HG03457 (cell line): ENCODE results near the gene KCTD4.
"Not testable (repeated sequence)": the region's sequence is repeated elsewhere in the genome, so short reads cannot be mapped to it uniquely, and the experiment has no call there.

Experiments
- ATAC-seq: cut with Tn5 transposase; IDR thresholded peaks from one replicate; pipeline ENCODE4 v1.9.1; 2021; ENCODE audit warnings: moderate number of reproducible peaks; ENCODE audit not compliant: unreplicated experiment

KCTD4 gene

DNA sequence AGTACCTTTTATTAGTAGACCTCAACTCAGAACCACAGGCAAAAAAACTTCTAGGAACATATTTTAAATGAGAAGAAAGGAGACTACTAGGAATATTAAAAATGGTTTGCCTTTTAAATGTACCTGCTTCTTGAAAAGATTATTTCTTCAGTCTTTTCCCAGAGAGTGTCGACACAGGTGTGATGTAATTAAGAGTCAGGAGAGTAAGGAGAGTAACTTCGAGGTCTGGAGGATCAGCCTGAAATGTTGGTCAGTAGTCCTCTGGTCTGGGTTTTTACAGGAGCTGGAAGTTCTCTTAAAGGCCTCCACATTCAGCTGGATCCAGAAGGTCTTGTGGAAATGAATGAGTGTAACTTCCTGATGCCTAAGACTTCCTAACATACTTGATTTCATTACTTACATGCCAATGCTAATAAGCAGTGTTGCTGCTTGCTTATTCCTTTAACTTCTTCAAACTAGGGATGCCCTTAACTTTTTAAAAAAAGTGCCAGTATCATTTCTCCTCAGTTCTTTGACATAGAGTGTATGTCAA is at the start of gene KCTD4:
Gene KCTD4, minus strand, starts transcription at position 345 of the 532 bp plus-strand sequence. CDS start 6,478 bp downstream, outside the sequence.
- no peak for ATAC-seq

DNA sequence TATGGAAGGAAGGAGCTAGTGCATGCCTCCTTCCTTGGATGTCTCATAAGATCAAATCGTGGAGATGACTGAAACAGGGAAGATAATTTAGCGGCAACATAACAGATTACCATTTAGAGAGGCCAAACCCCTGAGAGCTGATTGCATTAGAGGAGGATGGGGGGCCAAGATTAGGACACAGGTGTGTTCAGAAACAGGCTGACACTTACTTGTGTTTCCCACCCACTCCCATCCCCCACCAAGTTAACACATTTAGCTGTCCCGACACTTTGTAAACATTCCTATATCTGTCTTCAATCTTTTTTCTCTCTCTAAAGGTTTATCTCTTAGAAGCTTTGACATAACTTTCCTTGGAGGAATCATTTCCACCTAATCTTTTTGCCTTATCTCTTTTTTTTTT is 48.8 kb upstream of the KCTD4 start:
- ATAC-seq: no peak

DNA sequence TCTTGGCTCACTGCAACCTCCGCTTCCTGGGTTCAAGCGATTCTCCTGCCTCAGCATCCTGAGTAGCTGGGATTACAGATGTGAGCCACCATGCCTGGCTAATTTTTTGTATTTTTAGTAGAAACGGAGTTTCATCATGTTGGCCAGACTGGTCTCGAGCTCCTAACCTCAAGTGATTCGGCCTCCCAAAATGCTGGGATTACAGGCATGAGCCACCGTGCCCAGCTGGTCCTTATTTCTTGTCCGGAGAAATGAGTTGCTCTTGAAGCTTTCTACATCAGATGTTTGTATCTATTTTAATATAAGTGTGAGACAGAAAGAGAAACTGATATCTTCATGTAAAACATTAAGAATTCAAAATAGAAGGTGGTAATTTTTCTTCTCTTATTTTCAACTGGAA is 43.9 kb upstream of the KCTD4 start:
- ATAC-seq: not testable (repeated sequence)

DNA sequence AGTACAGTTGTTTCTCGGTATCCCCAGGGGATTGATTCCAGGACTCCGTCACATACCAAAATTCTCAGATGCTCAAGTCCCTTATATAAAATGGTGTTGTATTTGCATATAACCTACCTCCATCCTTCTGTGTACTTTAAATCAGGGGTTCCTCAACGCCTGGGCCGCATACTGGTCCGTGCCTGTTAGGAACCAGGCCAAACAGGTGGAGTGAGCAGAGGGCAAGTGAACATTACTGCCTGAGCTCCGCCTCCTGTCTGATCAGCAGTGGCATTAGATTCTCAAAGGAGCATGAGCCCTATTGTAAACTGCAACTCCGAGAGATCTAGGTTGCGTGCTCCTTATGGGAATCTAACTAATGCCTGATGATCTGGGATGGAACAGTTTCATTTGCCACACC is 42.2 kb upstream of the KCTD4 start:
- ATAC-seq: no peak

DNA sequence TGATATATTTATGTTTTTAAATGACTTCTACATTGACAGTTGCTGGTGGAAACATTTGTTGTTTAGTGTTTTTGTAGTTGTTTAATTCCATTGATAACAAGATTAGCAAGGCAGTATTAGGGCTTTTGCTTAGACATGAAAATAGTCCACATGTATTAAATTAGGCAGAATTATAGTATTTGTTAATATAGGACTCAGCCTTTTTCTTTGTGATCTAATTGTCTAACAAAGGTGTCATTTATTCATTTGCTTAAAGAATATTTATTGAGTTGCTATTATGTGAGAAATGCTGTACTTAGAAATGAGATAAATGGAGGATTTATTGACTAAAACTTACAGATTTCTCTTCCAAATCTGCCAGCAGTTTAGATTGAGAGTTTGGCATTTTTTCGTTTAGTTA is 41.7 kb upstream of the KCTD4 start:
- no peak for ATAC-seq

DNA sequence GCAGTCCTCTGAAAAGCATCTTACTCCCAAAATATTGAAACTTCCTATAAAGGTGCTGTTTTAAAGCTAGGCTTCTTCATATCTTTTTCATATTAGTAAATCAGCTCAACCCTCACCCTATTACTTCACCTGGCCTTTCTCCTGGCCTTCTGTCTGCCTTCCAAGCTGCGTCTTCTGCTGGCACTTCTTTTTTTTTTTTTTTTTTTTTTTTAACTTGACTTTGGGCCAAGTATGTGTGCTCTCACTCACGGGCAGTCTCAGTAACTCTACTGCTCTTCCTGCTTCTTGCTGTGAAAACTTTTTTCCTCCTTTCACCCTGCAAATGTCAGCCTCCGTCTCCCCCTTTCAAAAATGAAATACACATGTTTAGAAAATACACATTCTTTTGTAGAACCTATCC is 41.2 kb upstream of the KCTD4 start:
- no peak for ATAC-seq

DNA sequence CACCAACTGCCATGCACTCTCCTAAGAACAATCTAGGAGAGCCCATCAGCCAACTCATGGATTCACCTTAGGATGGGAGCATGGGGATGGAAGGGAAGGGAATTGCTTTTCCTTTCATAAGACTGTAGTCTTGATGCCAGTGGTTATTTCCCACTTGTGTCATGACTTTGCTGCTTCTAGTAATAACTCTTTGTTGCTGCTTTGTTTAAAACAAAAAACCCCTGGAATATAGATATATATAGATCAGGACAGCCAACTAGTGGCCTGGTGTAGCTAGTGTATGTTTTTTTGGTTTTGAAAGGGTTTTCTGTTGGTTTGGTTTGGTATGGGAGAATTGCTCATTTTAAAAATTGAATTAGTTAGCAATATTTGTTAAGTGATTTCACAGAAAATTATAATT is 39.3 kb upstream of the KCTD4 start:
- no peak for ATAC-seq

DNA sequence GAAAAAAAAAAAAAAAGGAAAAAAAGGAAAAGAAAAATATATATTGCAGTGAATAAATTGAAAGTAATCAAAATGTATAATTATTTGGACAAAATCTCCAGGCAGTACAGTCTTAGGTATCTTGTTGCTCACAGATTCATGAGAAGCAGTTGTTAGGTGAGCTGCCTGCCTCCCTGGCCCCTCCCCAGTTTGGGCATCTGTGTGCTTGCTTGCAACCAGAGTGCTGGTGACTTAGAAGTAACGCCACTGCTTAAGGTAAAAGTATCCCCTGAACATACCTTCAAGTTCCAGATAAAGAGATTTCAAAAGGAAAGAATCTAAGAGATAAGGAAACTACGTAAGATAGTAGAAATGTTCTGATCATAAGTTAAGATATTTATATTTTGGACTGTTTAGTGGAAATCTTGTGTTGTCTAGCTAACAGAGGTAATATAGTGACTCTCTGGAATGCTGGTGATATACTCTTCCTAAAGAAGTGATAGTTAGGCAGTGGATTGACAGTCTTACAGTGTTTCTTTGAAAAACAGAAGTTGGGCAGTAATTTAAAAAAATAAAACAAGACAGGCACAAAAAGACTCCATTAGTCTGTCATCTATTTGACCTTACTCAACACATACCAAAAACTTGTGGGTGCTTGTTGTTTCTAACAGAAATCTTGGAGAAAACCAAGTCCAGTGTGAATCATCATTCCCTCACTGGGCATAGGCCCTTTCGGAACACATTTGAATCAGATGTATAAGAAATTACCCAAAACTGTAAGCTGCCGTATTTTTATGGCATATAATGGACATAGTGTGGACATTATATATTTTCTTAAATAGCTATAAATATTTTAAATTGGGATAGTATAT is 38.3 kb upstream of the KCTD4 start:
- no peak for ATAC-seq

DNA sequence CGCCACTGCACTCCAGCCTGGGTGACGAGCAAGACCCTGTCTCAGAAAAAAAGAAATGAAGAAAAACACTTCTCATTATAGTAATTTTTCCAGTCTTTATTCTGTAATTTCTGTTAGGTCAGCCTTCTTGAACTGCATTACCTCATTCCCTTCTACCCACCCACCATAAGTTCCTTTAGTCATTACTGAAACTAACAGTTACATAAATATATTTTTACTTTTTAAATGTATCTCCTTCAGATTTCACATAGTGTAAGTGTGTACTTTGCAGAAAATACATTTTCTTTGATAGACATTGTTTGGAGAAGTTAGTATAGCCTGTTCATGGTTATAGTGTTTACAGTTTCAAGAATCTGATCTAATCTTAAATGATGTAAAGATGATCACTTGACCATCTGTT is 31.7 kb upstream of the KCTD4 start:
- no peak for ATAC-seq

DNA sequence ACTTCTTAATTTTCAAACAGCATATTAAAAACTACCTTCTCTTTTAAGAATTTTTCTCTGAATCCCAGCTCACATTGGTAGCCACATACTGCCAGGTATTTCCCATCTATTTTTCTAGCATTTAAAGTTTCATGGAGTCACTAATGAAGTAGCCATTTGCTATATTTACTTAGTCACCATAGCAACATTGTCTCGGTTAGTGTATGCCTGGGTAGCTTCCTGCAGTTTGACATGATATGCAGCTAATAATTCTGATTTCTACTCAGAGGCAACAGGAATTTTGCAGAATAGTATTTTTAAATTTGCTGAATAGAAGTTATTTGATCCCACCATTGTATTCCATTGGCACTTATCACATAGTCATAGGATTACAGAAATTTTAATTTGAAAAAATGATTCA is 30.9 kb upstream of the KCTD4 start:
- ATAC-seq: no peak

DNA sequence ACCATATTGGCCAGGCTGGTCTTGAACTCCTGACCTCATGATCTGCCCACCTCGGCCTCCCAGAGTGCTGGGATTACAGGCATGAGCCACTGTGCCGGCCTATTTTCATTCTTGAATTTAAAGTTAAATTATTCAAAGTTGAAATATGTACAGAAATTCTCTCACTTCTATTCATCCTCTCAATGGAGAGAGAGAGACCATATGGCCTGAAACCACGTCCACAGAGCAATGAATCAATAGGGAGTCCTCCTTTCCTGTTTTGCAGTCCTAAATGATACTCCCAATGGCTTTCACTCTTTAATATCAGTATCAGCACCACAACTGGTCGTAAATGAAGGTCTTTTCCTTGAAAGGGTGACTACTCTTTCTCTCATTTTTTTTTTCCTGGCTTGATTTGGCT is 30.5 kb upstream of the KCTD4 start:
- ATAC-seq: no peak

DNA sequence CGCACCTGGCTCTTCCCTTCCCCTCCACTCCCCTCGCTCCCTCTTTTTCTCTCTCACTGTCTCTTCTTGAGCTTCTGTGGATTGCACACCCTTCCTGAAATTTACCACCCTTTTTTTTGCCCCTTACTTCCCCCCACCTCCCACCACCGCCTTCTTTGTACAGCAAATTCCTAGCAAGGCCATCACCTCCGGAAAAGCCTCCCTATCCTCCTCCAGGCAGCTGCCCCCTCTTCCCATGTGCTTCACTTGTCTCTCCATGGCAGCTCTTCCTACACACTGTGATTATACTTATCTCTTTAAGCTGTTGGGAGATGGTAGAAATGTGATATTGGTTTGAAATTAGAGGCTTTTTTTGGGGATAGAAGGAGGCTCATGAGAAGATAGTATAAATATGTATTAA is 28.3 kb upstream of the KCTD4 start:
- no peak for ATAC-seq

DNA sequence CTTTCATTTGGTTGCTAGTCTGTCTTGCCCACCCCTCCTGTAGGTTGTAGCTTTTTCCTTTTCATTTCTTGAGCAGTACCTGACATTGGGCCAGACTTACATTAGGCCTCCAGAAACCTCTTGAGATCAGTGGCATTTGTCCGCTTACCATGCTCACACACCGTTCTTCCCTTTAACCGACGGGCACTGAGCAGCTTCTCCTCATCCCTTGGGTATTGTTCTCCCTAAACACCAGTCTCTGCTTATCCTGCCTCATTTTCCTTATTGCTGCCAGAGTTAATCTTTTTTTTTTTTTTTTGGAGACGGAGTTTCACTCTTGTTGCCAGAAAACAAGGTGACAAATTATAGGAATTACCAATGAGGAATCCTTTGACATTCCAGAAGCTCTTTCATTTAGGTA is 27.2 kb upstream of the KCTD4 start:
- no peak for ATAC-seq

DNA sequence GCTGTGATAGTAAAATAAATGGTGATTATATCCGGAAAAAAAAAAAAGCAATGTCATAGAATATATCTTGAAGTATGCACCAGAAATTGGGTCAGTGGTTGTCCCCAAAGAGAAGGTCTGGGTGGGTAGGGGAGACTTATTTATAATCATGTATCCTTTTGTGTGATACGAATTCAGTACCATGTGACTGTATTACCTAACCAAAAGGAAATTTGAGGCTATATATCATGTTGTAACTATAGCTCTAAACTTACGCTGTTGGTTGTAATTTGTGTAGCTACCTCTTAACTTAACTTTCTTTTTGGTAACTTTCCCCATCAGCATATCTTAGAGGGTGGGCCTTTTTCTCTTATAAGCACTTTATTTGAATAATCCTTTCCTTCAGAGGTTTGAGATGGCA is 25.2 kb upstream of the KCTD4 start:
- ATAC-seq: no peak

DNA sequence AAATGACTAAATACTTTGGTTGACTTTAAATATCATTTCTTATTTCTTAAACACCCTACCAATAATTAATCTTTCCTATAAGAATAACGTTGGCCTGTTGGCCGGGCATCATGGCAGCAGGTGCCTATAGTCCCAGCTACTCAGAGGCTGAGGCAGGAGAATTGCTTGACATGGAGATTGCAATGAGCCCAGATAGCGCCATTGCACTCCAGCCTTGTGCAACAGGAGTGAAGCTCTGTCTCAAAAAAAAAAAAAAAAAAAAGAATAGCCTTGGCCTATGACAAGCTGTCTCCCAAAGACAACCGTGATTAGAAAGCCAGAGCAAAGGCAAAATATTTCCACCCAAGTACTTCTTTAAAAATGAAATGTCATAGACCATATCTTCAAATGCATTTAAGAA is 24.5 kb upstream of the KCTD4 start:
- ATAC-seq: no peak

DNA sequence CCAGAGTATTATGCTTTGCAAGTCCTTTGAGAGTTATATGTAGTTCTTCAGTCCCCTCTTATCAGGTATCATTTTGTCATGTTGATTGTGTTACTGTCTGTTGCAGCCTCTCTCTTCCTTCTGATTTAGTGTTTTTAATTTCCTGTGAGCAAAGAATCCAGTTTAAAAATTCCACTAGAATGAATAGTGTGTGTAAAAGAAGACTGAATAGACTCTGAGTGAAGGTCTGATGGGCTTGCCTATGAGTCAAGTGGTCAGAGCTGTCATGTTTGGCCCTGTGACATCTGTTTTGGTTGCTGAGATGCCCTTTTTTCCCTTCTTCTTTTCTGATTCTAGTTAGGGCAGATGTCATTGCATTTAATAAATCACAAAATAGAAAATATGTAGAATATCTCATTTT is 23.3 kb upstream of the KCTD4 start:
- ATAC-seq: no peak

DNA sequence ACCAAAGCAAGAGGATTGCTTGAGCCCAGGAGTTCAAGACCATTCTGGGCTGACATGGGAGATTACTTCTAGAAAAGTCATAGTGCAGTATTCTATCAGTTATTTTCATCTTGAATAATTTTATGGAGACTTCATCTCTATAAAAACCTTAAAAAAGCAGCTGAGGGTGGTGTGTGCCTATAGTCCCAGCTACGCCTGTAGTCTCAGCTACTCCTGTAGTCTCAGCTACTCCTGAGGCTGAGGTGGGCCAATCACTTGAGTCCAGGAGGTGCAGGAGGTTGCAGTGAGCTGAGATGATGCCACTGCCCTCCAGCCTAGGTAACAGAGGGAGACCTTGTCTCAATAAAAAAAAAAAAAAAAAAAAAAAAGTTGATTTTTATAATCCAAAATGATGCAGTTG is 22.1 kb upstream of the KCTD4 start:
- ATAC-seq: no peak

DNA sequence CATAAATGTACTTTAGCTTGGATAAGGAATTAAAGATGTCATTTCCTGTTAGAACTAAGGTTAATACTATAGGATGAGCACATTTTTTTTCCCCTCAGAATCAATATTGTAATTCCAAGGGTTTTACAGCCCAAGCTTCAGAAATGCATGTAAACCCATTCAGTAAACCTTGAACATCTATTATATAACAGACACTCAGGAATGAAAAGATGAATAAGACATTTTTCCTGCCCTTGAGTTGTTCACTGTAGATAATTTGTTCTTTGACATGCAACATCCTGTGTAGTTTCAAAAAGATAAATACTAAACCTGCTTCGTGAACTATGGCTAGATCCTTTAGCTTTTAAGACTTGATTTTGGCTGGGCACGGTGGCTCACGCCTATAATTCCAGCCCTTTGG is 21.7 kb upstream of the KCTD4 start:
- ATAC-seq: no peak

DNA sequence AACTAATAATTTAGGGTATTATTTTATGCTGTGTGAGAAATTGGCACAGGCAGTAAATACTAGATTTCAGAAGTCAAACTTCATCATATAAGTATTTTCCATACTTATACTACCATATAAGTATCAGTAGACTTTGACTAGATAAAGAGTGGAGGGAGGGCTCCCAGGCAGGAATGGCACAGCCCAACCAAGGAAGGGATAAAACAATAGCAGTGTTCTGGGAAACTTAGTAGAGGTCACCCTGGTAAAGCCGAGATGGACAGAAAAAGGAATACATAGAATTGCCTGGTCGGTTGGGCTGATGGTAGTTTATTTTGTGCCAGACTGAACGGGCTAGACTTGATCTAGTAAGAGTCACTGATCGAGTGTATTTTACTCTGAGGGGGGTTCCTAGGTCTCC is 19.6 kb upstream of the KCTD4 start:
- ATAC-seq: no peak

DNA sequence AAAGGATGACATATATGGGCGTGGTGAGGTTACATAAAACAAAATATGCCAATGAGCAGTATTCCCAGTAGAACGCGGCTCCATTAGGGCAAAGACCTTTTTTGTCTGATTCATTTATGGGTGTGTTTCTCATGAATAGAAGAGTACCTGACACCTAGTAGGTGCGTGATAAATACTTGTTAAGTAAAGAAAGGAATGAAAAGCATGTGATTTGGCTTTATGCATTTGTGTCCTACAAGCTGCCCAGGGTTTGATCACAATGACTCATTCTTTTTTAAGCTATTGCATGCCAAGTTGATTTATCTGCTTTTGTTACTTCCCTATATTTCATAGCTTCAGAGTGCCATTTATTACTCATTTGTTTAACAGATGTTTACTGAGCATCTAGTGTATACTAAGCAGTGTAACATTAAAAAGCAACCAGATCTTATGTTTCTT is 19.1 kb upstream of the KCTD4 start:
- no peak for ATAC-seq

DNA sequence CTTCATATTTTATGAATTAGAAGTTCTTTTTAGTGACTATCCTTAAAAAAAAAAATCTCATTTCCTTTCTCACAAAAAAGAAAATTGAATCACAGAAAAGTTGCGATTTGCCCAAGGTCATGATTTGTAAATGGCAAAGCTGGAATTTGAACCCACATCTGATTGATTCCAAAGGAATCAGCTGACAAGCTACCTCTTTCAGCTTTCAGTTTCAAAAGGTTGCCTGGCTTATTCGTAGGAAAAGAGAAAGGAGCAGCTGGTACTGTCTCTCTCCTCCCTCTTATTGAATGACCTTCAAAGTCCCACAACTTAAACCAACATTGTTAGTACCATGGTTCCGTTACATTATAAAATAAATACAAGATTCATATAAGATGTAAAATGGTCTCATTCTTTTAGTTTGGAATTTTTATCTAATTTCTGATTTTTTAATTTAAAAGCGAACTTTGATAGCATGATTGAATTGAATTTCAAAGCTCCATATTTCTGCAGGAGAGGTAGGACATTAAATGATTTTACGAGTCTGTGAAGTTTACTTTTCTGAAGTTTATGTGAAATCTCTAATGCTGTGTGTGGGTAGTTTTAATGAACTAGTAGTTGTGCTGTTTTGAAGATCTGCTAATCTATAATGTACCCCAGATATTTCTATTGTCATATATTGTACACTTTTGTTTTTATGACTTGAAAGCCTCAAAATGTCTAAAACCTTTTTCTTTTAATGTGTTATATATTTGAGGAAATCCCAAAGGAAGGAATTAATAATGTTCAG is 18.5 kb upstream of the KCTD4 start:
- no peak for ATAC-seq

DNA sequence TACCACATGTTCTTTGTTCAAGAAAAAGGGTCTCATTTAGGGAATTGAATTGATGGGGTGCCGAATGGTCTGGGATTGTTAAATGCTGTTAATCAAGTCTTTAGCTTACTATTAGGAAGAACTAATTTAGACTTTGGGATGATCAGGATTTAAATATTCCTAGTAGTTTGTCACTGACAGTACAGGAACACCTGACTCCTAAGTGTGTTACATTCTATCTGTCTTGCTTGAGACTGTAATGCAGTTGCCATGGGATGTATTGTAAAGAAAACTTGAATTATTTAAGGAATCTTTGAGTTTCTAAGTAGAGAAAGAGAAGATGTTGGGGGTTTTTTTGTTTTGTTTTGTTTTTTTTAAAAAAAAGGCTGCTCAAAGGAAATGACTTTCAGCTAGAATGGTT is 17.8 kb upstream of the KCTD4 start:
- ATAC-seq: no peak
